HG02798 (cell line): Measurements from ENCODE around the gene COA5.

Source experiments
- ATAC-seq: cut with Tn5 transposase; IDR thresholded peaks from one replicate; pipeline ENCODE4 v1.9.1; 2021; ENCODE audit warnings: mild to moderate bottlenecking; ENCODE audit not compliant: unreplicated experiment, poor library complexity

Gene COA5

DNA sequence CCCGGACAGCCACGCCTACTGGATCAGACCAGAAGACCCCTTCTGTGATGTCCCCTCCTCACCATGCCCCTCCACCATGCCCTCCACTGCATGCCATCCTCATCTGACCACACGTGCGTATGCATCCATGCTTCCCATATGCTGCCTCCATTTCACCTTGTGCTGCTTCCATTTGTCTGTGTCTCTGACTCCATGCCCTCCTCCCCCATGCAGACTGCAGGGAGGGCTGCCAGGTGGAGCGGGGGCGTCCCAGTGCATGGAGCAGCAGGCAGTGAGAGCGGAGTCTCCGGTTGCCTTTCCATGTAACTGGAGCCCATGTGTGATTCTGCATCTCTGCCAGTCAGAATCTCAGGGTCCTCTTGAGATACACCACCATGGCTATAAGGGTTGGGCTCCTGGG is 52.6 kb downstream of the COA5 start:
- ATAC-seq = no peak

DNA sequence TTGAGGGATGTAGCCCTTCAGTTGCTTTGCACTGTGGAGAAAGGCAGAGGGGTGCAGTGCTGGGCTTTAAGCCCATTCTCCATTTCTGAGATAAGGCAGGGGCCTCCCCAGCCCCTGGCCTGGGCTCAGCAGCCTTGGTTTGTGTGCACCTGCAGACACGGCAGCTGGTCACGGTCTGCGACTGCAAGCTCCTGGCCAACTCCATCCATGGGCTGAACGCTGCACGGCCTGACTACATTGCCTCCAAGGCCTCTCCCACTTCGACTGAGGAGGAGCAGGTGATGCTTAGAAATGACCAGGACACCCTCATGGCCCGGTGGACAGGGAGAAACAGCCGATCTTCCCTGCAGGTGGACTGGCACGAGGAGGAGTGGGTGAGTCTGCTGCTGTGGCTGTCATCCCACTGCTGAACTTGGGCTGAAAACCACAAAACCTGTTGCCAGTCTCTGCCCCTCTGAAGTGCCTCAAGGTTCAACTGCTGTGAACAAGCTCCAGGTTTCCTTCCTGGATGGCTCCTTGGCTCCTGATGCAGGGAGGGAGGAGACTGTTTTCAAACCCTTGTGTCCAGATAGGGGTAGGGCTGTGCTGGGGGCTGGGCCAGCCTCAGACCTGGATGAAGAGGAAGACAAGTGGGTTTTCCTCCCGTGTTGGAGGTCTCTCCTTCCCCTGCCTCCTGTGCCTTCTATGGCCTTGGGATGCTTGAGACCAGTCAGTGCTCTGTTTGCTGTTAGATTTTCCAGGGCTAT is 54.0 kb downstream of the COA5 start:
- ATAC-seq = no peak

DNA sequence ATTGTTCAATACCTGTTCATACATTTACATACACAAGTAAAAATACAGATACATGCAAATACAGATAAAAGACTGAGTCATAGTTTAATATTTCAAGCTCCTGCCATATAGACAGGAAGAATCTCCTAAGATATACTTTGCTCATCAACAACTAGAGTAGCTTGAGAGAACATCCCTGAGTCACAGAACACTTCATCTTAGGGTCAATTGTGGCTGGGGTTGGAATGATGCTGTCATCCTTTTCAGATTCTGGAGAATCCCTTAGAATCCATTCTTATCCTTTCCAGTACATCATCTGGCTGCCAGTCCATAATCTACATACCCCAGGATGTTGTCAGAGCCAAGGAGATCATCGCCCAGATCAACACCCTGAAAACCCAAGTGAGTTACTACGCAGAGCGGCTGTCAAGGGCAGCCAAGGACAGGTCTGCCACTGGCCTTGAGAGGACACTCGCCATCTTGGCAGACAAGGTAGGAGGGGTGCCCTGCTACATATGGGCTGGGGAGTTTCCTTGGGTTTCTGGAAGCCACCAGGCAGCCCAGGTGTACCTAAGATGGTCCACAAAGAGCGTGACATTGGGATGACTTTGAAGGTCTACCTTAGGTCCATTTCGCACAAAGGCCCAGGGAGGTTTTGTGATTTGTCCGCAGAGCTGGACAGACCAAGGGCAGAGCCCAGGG is 55.7 kb downstream of the COA5 start:
- ATAC-seq = no peak

DNA sequence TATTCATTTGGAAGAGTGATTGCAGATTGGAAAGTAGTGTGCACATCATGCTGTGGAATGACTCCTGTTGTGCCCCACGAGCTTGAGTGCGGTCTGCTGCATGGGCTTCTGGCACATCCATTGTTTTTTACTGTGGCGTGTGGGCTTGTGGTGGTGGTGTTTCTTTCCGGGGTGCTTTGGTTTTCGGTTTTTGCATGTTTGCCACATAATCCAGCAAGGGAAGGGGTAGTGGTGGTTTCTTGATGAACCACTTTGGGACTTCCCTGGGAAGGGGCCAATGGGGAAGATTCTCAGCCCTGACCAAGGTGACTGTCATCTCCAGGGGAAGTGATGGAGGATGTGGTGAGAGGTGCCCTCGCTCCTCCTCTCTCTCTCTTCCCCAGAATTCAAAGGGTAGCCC is 57.0 kb downstream of the COA5 start:
- ATAC-seq = no peak

DNA sequence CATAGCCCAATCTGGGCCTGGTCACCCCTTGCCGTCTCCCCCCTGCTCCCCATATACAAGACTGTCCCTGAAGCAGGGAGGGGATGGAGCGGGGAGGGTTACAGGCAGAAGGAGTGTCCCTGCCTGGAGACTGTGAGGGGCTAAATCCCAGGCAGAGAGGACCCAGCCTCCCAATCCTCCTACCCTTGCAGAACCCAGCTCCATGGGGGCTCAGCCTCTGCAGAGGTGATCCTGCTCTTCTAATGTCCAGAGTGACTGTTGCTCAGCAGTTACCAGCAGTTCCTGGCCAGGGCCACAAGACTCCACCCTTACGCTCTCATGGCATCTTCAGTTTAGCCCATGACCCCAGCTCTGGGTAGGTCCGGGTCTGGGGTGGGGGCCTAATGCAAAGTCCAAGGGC is 58.1 kb downstream of the COA5 start:
- no peak for ATAC-seq
